ENCODE data around the gene AIPL1. TPM values are rescaled to one million over a fixed set of nuclear protein-coding genes. Genes with fewer than 3 reads are reported as not detected.
A peak's percentile ranks its signal among the peaks of the same experiment; 100 is the strongest.

AIPL1 gene
- total RNA-seq, 1 experiment from 2014 or later: not detected

DNA sequence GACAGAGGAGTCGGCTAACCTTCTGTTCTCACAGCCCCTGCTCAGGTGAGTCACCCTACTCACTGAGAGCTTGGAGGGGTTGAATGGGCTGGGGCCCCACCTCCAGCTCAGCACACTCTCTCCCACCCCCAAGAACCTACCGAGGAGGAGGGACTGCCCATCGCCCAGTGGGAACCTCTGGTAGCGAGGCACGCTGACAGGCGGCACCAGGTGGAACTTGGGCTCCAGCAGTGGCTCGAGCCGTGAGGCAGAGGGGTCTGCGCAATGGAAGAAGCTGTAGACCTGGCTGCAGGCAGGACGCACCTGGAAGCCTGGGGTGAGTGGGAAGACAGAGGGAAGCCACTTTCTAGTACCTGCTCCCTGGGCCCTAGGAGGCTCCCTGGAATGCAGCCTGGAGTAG, 37.6 kb upstream of the AIPL1 start:
- H3K9ac ChIP-seq (ENCODE audit: low read length): no peak overlapping the region
- H3K4me3 ChIP-seq (replicated peaks in 1 of 2; ENCODE audit: low read depth in 1 of 2, low read length in 2 of 2): no peak overlapping the region
- H2AFZ ChIP-seq (ENCODE audit: low read depth, low read length, poor library complexity, severe bottlenecking): no peak overlapping the region
- H3K9me3 ChIP-seq (ENCODE audit: control insufficient read depth in 1 of 2, insufficient read depth in 1 of 2, low read depth in 1 of 2, low read length in 2 of 2): peaks cover 0 to 5% of the 10 kb centered on the region in 2 experiments; a peak in 1 of 4 replicates
- H3K79me2 ChIP-seq (ENCODE audit: insufficient read depth, low read length): no peaks in the 10 kb centered on the region
- BruUV-seq (replicated peaks): no TSS peak
- no peak for DNase-seq (ENCODE audit: low read depth, low spot score)
- H3K4me1 ChIP-seq (ENCODE audit: control insufficient read depth in 1 of 2, insufficient read depth in 2 of 2, low read length in 2 of 2): peaks cover 12 to 18% of the 10 kb centered on the region in 2 experiments; a peak in 3 of 4 replicates
- CTCF ChIA-PET: interaction anchor here (0.7 to 2.7 kb wide), 13 partner anchors 12 to 532 kb away, joined by 3 to 19 read pairs (median 3); partner anchors contain the start of genes C17orf100 and MED31
- ATAC-seq: no peak; the same call in 1 of the 2 replicates
- H4K20me1 ChIP-seq (ENCODE audit: insufficient read depth): no peaks in the 10 kb centered on the region
- H3K27ac ChIP-seq (ENCODE audit: low read depth, low read length): no peak overlapping the region
- no peaks in the 10 kb centered on the region for H3K9me2 ChIP-seq (ENCODE audit: insufficient read depth)
- H3K36me3 ChIP-seq (ENCODE audit: control insufficient read depth in 1 of 2, insufficient read depth in 2 of 2, low read length in 2 of 2): no peaks in the 10 kb centered on the region
- TF ChIP-seq, protein P1, sequence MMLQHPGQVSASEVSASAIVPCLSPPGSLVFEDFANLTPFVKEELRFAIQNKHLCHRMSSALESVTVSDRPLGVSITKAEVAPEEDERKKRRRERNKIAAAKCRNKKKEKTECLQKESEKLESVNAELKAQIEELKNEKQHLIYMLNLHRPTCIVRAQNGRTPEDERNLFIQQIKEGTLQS (IDR thresholded peaks at IDR 0.05): no peak
- TF ChIP-seq YY1 (IDR thresholded peaks at IDR 0.05; ENCODE audit: extremely low read depth, insufficient replicate concordance, low read depth, low read length): no peak
- H3K27me3 ChIP-seq (ENCODE audit: insufficient read depth, low read length): no peaks in the 10 kb centered on the region
- H3K4me2 ChIP-seq (ENCODE audit: low read length): no peak overlapping the region
- POLR2A ChIA-PET: interaction anchor here (0.6 kb wide), 1 partner anchor 10 kb away, joined by 3 read pairs; no protein-coding TSS in a partner anchor
- RAD21 ChIA-PET (ENCODE audit: low non-redundant PET in 1 of 2, low total read pairs in 2 of 2, uncharacterized antibody in 2 of 2, unreplicated experiment in 2 of 2): interaction anchor here (0.6 to 1.1 kb wide), 3 partner anchors 125 to 533 kb away, joined by 3 to 4 read pairs (median 3); no protein-coding TSS in a partner anchor
- intact Hi-C loops (cut with micrococcal nuclease): loop anchor here (2.0 kb wide), 1 partner anchor 168 kb away; the partner anchor contains the start of genes KIAA0753 and TXNDC17

DNA sequence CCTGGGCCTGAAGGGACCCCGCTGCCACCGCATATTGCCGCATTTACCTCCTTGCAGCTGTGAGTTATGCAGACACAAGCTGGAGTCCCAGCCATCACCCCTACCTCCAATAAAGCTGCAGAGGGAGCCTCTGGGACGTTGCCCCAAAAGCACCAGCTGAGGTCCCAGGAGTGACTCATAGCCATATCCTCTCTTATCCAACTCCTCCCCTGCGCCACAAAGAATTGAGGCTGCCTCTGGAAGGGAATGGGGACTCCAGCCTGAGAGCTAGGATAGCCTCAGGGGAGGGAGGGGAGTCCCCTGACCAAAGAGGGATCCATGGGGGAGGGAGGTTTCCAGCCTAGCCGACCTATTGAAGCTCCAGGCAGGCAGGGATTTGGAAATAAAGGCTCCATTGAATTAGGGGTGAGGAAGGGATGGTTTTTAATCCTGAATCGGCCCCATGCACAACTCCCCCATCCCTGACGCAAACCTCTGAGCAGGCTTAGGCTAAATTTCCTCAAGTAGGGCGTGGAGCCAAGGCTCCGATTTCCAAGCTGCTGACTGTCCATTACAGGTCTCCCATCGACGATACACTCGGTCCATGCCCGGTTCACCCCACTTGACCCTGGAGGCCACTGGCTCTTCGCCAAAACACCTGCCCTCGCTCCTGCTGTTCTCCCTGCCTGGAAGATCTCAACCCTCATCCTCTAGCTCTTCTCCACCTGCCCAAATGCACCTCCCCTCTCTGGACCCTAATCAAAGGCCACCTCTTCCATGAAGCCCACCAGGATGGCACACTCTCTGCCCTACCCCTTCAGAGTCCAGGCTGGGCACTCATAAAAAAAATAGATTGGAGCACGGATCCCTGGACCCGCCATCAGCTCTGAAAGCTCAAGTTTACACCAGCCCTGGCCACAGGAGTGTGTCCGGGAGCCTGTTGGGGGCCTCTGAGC, 36.9 kb upstream of the AIPL1 start:
- Histone ChIP-seq H3K9me2 (ENCODE audit: insufficient read depth) (no peaks in the 10 kb centered on the region), H3K27me3 (ENCODE audit: insufficient read depth, low read length) (no peaks in the 10 kb centered on the region), H3K4me3 (replicated peaks in 1 of 2; ENCODE audit: low read depth in 1 of 2, low read length in 2 of 2) (no peak overlapping the region), H4K20me1 (ENCODE audit: insufficient read depth) (no peaks in the 10 kb centered on the region), H3K4me1 (ENCODE audit: control insufficient read depth in 1 of 2, insufficient read depth in 2 of 2, low read length in 2 of 2) (peaks cover 12 to 18% of the 10 kb centered on the region in 2 experiments; a peak in 3 of 4 replicates), H2AFZ (ENCODE audit: low read depth, low read length, poor library complexity, severe bottlenecking) (no peak overlapping the region), H3K9me3 (ENCODE audit: control insufficient read depth in 1 of 2, insufficient read depth in 1 of 2, low read depth in 1 of 2, low read length in 2 of 2) (peaks cover 0 to 10% of the 10 kb centered on the region in 2 experiments; a peak in 1 of 4 replicates), H3K79me2 (ENCODE audit: insufficient read depth, low read length) (no peaks in the 10 kb centered on the region), H3K4me2 (ENCODE audit: low read length) (peak overlapping the region; percentile 35), H3K36me3 (ENCODE audit: control insufficient read depth in 1 of 2, insufficient read depth in 2 of 2, low read length in 2 of 2) (no peaks in the 10 kb centered on the region), H3K9ac (ENCODE audit: low read length) (no peak overlapping the region), H3K27ac (ENCODE audit: low read depth, low read length) (no peak overlapping the region; the same call in 1 of the 2 replicates)
- intact Hi-C loops (cut with micrococcal nuclease): loop anchor here (2.0 kb wide), 1 partner anchor 169 kb away; the partner anchor contains the start of genes KIAA0753 and TXNDC17
- ChIA-PET CTCF (interaction anchor here (0.9 to 2.7 kb wide), 5 partner anchors 21 to 533 kb away, joined by 3 to 19 read pairs (median 3); partner anchors contain the start of genes C17orf100 and MED31), RAD21 (ENCODE audit: low non-redundant PET in 1 of 2, low total read pairs in 2 of 2, uncharacterized antibody in 2 of 2, unreplicated experiment in 2 of 2) (no interaction called here), POLR2A (no interaction called here)
- DNase-seq (ENCODE audit: low read depth, low spot score): no peak
- peak; percentile 54 for ATAC-seq
- no TSS peak for BruUV-seq (replicated peaks)
- TF ChIP-seq ELF1 (IDR thresholded peaks at IDR 0.05; ENCODE audit: borderline replicate concordance, low read depth): no peak
- TF ChIP-seq RAD21 (IDR thresholded peaks at IDR 0.05; ENCODE audit: low read depth): peak; percentile 34; the same call in 1 of the 2 replicates
